ENCODE measurements around the gene LITAF.
"Not testable (repeated sequence)": the region's sequence is repeated elsewhere in the genome, so short reads cannot be mapped to it uniquely, and the experiment has no call there.

The LITAF gene

DNA sequence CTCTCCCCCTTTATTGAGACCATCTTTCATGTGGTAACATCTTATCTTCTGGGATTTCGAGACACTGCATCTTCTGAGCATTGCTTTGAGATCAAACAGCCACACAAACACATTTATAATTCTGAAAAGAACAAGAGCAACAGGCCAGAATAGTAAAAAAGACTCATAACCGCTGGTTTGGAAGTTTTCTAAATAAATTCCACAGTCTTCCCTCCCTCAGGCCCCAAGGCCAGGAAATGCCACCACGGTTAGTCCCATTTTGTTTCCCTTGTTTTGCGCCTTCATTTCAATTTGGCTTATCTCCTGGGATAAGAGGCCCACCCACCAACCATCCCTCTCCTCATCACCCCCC, 25.3 kb downstream of the LITAF start:
- Histone ChIP-seq H3K27me3 (replicated peaks) (no peaks in the 10 kb centered on the region), H3K36me3 (replicated peaks) (no peaks in the 10 kb centered on the region), H3K4me3 (ENCODE audit: low read depth, low read length) (no peak overlapping the region), H3K27ac (no peak overlapping the region)
- in situ Hi-C loops (cut with HindIII; ENCODE audit: low pct_ligation_motif_present, low sequenced_read_pairs) = no loop called here
- no peak for DNase-seq
- no peak for TF ChIP-seq CTCF (IDR thresholded peaks at IDR 0.05; ENCODE audit: low read depth, low read length, missing control alignments)

- no peaks in the 10 kb centered on the region for H3K27me3 ChIP-seq (replicated peaks)
- H3K27ac ChIP-seq = no peak overlapping the region
- no peak for DNase-seq
- TF ChIP-seq CTCF (IDR thresholded peaks at IDR 0.05; ENCODE audit: low read depth, low read length, missing control alignments) = no peak
- in situ Hi-C loops (cut with HindIII; ENCODE audit: low pct_ligation_motif_present, low sequenced_read_pairs) = no loop called here
- H3K4me3 ChIP-seq (ENCODE audit: low read depth, low read length) = no peak overlapping the region
- no peaks in the 10 kb centered on the region for H3K36me3 ChIP-seq (replicated peaks)
These were observed 25.8 kb downstream of the LITAF start for GRCh38 chr16:11560701-11561453.

GRCh38 chr16:11558308-11558823, 28.4 kb downstream of the LITAF start:
- H3K36me3 ChIP-seq (replicated peaks); H3K27ac ChIP-seq; H3K27me3 ChIP-seq (replicated peaks); DNase-seq; H3K4me3 ChIP-seq (ENCODE audit: low read depth, low read length); in situ Hi-C loops (cut with HindIII; ENCODE audit: low pct_ligation_motif_present, low sequenced_read_pairs): not testable (repeated sequence)

GRCh38 chr16:11557801-11558200, 28.9 kb downstream of the LITAF start:
- no peaks in the 10 kb centered on the region for H3K36me3 ChIP-seq (replicated peaks)
- no peak for TF ChIP-seq CTCF (IDR thresholded peaks at IDR 0.05; ENCODE audit: low read depth, low read length, missing control alignments)
- no peak overlapping the region for H3K27ac ChIP-seq
- no peak overlapping the region for H3K4me3 ChIP-seq (ENCODE audit: low read depth, low read length)
- in situ Hi-C loops (cut with HindIII; ENCODE audit: low pct_ligation_motif_present, low sequenced_read_pairs) = no loop called here
- H3K27me3 ChIP-seq (replicated peaks) = no peaks in the 10 kb centered on the region
- DNase-seq = no peak

DNA sequence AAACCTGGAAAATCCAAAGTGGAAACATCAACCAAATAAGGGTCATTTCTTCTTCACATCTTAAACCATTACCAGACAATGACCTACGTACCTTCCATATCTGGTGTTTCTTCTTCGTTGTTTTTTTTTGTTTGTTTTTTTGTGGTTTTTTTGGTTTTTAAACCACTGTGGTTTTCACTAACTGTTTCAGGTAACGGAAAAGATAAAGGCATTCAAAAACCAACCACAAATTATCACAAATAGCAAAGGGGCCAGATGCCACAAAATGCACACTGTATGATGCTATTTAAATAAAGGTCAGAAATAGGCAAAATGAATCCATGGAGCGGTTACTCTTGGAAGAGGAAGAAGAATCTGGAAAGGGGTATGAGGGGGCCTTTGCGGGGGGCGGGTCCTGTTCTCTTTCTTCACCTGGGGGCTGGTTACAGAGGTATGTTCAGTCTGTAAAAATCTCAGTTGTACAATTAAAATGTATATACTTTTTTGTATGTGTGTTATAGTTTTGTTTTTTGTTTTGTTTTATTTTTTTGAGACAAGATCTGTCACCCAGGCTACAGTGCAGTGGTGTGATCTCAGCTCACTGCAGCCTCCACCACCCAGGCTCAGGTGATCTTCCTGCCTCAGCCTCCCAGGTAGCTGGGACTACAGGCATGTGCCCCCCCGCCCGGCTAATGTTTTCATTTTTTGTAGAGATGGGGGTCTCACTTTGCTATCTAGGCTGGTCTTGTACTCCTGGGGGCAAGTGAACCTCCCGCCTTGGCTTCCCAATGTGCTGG, 29.6 kb downstream of the LITAF start:
- H3K27ac ChIP-seq = no peak overlapping the region
- no peak overlapping the region for H3K4me3 ChIP-seq (ENCODE audit: low read depth, low read length)
- H3K36me3 ChIP-seq (replicated peaks) = no peaks in the 10 kb centered on the region
- TF ChIP-seq CTCF (IDR thresholded peaks at IDR 0.05; ENCODE audit: low read depth, low read length, missing control alignments) = no peak
- in situ Hi-C loops (cut with HindIII; ENCODE audit: low pct_ligation_motif_present, low sequenced_read_pairs) = no loop called here
- DNase-seq = no peak
- no peaks in the 10 kb centered on the region for H3K27me3 ChIP-seq (replicated peaks)

DNA sequence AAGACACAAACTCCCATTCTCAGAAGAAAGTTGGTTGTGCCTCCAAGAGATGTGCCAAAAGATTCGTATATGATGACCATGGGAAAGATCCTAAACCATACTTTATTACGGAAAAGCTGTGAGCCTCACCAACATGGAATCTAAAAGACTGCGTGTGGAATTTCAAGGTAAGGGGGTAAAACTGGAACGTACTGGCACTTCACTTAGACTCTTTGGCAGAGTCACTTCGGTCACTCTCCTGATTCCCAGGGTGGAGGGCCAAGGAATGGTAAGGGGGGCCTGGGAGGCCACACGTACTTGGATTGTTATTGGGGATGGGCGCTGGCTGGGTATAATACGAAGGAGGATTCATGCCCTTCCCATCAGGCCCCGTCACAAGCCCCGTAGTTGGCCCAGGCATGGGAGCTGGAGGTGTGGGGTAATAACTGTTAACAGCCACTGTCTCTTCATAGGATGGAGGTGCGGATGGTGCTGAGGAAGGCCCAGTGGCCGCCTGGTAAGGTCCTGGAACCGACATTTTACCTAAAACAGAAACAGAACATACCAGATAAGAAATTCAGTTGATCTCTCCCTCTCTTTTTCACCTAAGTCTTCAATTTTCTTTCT, 30.4 kb downstream of the LITAF start:
- DNase-seq = no peak
- in situ Hi-C loops (cut with HindIII; ENCODE audit: low pct_ligation_motif_present, low sequenced_read_pairs) = no loop called here
- H3K27ac ChIP-seq = no peak overlapping the region
- no peaks in the 10 kb centered on the region for H3K36me3 ChIP-seq (replicated peaks)
- no peaks in the 10 kb centered on the region for H3K27me3 ChIP-seq (replicated peaks)
- no peak overlapping the region for H3K4me3 ChIP-seq (ENCODE audit: low read depth, low read length)
- no peak for TF ChIP-seq CTCF (IDR thresholded peaks at IDR 0.05; ENCODE audit: low read depth, low read length, missing control alignments)

All from brain microvascular endothelial cell (primary cell).